SKM-1 (cell line): ENCODE measurements around the gene CIBAR2.

Experiments used
- DNase-seq: peaks from one replicate; lab custom pipeline; 2025; ENCODE audit not compliant: unreplicated experiment; lab: John Stamatoyannopoulos, UW

CIBAR2 gene

GRCh38 chr16:85112364-85112763 is at the start of gene CIBAR2:
CIBAR2 (minus strand) TSS chr16:85112472; CDS start chr16:85112352, 120 bp downstream.
- no peak for DNase-seq

- DNase-seq = no peak
Observed at GRCh38 chr16:85159179-85159980, 47.1 kb upstream of the CIBAR2 start.

GRCh38 chr16:85158743-85159178 is 46.5 kb upstream of the CIBAR2 start:
- DNase-seq = no peak

GRCh38 chr16:85157813-85158742 is 45.8 kb upstream of the CIBAR2 start:
- DNase-seq = no peak

GRCh38 chr16:85157372-85157771 is 45.1 kb upstream of the CIBAR2 start:
- no peak for DNase-seq

- no peak for DNase-seq
Observed at GRCh38 chr16:85156869-85157268, 44.6 kb upstream of the CIBAR2 start.

GRCh38 chr16:85156440-85156839 is 44.2 kb upstream of the CIBAR2 start:
- no peak for DNase-seq

- no peak for DNase-seq
Observed at GRCh38 chr16:85153656-85154091, 41.4 kb upstream of the CIBAR2 start.

GRCh38 chr16:85153046-85153445 is 40.8 kb upstream of the CIBAR2 start:
- no peak for DNase-seq

- DNase-seq = no peak
Observed at GRCh38 chr16:85152414-85153030, 40.2 kb upstream of the CIBAR2 start.

- no peak for DNase-seq
Observed at GRCh38 chr16:85151603-85152413, 39.5 kb upstream of the CIBAR2 start.

GRCh38 chr16:85151079-85151602 is 38.9 kb upstream of the CIBAR2 start:
- no peak for DNase-seq

GRCh38 chr16:85150331-85150940 is 38.2 kb upstream of the CIBAR2 start:
- no peak for DNase-seq

GRCh38 chr16:85149776-85150175 is 37.5 kb upstream of the CIBAR2 start:
- DNase-seq = no peak

GRCh38 chr16:85148931-85149330 is 36.7 kb upstream of the CIBAR2 start:
- no peak for DNase-seq

- no peak for DNase-seq
Observed at GRCh38 chr16:85146922-85147651, 34.8 kb upstream of the CIBAR2 start.

- no peak for DNase-seq
Observed at GRCh38 chr16:85146532-85146797, 34.2 kb upstream of the CIBAR2 start.

- DNase-seq = no peak
Observed at GRCh38 chr16:85145734-85146531, 33.7 kb upstream of the CIBAR2 start.

- no peak for DNase-seq
Observed at GRCh38 chr16:85145188-85145587, 32.9 kb upstream of the CIBAR2 start.
